DMS53 (cell line): ENCODE results near the gene DDX50.
"Not testable (repeated sequence)": the region's sequence is repeated elsewhere in the genome, so short reads cannot be mapped to it uniquely, and the experiment has no call there.

Experiments used
- DNase-seq: peaks from one replicate; lab custom pipeline; 2025; lab: John Stamatoyannopoulos, UW

Gene DDX50

DNA sequence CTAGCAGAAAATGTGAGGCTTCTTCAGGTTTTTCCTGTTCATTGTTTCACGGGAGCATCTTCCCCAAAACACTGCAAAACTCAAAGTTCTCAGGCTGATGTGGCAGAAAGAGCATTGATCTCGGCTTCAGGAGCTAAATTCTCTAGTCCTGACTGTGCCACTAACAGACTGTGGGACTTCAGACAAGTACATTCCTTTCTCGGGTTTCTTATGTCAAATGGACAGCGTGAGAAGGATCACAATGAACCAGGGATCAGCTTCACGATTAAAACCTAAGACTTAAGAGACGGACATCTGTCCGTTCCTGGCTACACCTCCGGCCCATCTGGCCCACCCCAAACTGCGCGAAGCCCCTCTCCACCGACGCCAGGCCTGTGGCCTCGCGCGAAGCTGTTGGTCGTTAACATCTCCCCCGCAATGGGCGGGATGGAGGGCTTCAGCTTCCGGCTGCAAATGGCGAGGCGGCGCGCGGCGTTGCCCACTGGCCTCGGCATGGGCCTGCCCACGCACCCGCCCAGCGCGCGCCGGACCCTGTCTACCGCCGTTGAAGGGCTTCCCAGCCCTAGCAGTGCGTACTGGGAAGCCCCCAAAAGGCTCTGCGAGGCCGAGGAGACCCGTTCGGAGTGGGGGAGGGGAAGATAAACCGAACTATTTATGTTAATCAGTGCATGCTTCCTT is 549 bp upstream of the DDX50 start:
- DNase-seq, result peak; percentile 91

DNA sequence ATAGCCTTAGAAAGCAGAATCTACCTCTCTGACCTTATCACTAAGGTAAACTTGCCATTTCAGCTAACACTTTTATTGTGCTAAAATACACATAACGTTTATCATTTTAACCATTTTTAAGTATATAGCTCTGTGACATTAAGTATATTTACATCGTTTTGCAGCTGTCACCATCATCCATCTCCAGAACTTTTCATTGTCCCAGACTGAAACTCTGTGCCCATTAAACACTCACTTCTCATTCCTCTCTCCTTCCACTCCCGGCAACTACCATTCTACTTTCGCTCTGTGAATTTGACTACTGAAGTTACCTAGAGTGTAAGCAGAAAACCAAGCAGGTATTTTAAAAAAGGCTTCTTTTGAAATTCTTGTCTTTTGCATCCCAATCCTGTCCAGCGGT is 1.3 kb downstream of the DDX50 start:
- no peak for DNase-seq

DNA sequence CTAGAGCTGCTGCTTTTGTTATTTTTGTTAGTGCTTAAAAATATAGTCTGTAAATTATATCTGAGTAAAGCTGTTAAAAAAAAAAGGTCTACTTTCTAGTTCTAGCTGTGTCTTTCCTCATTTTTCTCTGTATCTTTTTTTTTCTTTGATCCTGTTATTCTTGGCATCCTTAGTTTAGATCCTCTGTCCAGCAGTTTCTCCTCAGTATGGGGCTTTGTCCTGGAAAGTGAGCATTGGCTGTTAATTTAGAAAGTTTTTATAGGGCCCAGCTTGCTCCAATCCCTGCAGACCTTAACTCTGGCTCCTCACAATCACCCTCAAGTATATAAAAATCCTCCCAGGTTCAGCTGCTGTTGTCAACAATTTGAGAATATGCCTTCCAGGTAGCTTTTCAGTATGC is 23.5 kb downstream of the DDX50 start:
- no peak for DNase-seq

DNA sequence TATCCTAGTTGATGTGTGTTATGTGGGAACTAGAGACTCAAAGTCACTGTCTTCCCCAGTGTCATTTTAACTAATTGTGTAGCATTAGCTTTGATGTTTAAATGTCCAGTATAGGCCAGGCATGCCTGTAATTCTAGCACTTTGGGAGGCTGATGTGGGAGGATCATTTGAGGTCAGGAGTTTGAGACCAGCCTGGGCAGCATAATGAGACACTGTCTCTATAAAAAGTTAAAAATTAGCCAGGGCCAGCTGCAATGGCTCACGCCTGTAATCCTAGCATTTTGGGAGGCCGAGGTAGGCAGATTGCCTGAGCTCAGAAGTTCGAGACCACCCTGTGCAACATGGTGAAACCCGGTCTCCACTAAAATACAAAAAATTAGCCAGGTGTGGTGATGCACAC is 24.4 kb downstream of the DDX50 start:
- no peak for DNase-seq

DNA sequence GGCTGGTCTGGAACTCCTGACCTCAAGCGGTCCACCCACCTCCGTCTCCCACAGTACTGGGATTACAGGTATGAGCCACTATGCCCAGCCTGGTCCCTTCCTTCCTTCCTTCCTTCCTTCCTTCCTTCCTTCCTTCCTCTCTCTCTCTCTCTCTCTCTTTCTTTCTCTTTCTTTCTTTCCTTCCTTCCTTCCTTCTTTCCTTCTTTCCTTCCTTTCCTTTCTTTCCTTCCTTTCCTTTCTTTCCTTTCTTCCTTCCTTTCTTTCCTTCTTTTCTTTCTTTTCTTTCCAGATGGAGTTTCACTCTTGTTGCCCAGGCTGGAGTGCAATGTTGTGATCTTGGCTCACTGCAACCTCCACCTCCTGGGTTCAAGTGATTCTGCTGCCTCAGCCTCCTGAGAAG is 28.0 kb downstream of the DDX50 start:
- DNase-seq, result not testable (repeated sequence)

DNA sequence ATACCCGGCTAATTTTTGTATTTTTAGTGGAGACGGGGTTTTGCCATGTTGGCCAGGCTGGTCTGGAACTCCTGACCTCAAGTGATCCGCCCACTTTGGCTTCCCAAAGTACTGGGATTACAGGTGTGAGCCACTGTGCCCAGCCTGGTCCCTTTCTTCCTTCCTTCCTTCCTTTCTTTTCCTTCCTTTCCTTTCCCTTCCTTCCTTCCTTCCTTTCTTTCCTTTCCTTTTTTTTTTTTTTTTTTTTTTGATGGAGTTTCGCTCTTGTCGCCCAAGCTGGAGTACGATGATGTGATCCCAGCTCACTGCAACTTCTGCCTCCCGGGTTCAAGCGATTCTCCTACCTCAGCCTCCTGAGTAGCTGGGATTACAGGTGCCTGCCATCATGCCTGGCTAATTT is 28.8 kb downstream of the DDX50 start:
- not testable (repeated sequence) for DNase-seq

DNA sequence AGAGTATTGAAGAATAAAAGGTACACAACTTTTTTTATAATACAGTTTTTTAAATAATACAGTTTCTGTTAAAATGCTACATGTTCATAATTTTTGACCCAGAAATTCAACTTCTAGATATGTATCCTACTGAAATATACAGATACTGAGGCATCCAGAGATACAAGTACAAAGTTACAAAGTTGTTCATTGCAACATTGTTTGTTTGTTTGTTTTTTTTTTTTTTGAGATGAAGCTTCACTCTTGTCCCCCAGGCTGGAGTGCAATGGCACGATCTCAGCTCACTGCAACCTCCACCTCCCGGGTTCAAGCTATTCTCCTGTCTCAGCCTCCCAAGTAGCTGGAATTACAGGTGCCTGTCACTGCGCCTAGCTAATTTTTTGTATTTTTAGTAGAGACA is 31.7 kb downstream of the DDX50 start:
- DNase-seq, result not testable (repeated sequence)

DNA sequence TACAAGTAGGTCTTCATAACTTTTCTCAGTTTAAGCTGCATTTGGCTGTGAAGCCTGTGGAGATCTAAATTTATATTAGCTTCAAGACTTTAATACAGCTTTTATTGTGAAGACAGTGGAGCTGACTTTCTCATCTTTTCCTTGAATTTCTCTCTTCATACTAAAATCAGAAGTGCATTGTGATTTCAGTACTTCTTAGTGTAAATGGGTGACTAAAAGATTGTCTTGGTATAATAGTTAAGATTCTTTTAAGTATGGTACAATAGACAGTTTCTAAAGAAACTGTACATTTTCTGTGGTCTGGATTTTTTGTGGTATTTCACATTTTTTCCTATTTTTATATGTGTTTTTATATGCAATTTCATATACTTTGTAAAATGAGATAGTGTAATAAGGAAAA is 33.9 kb downstream of the DDX50 start:
- no peak for DNase-seq

DNA sequence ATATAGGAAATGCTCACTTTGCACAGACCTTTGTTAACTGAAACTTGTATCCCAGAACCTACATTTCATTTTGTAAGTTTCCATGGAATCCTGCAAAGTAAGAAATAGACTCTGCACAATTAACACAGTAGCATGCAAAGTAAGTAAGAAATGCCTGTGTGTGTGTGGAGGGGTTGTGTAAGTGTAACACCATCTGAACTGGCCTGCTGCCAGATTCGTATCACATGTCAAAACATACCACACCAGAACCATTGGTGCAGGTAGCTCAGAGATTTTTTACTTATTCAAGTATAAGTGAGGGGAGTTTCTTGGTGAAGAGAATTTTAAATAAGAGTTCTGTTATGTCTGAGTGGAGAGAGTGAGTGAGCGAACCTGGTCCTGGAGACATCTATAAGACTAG is 37.0 kb downstream of the DDX50 start:
- peak; percentile 15 for DNase-seq

DNA sequence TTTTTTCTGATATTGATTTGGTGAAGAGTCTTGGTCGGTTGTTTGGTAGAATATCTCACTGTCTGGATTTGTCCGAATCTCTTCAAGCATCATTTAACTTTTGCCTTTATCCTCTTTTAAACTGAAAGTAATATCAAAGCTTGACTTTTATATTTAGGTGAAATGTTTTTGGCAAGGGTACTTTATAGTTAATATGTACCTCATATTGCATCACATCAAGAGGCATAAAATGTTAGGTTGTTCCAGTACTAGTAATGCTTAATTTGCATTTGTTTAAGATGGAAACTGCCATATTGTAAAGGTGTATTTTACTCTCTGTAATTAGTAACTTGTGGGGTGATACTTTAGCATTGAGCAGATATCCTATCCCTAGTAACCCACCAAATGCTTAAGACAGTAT is 37.8 kb downstream of the DDX50 start:
- DNase-seq, result no peak

DNA sequence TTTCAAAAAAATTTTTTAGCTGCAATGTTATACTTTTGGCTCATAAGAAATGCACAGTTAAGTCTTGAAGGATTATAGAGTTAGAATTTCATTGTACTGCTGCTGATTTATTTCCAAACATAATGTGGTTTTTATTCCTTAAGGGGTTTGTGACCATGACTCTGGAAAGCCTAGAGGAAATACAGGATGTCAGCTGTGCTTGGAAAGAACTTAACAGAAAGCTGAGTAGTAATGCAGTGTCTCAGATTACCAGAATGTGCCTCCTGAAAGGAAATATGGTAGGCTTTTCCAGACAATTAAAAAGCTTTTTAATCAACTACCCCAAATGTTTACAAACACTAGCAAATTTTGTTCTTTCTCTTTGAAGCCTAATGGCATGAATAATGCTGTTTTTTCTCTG is 39.8 kb downstream of the DDX50 start:
- not testable (repeated sequence) for DNase-seq

DNA sequence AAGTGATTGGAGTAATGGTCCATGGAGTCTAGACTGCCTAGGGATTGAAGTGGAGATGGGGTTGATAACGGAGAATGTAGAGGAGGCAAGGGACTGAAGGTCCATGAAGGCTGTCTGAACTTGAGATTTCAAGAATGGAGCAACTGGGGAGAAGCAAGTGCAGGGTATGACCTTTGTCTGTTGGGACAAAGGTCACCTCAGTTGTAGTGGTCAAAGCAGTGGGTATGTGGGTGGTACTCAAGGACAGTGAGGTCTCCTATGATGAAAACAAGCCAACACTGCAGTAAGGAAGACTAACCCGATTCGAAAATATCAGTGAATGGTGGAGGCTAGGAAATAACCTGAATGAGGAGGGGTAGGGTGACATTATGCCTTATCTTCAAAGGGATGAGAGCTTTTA is 49.5 kb downstream of the DDX50 start:
- no peak for DNase-seq

DNA sequence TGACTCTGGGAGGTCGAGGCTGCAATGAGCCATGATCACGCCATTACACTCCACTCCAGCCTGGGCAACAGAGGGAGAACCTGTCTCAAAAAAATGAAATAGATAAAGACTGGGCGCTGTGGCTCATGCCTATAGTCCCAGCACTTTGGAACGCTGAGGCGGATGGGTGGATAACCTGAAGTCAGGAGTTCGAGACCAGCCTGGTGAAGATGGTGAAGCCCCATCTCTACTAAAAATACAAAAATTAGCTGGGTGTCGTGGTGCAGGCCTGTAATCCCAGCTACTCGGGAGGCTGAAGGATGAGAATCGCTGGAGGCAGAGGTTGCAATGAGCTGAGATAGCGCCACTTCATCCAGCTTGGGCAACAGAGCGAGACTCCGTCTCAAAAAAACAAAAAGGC is 53.8 kb downstream of the DDX50 start:
- DNase-seq, result peak; percentile 32

DNA sequence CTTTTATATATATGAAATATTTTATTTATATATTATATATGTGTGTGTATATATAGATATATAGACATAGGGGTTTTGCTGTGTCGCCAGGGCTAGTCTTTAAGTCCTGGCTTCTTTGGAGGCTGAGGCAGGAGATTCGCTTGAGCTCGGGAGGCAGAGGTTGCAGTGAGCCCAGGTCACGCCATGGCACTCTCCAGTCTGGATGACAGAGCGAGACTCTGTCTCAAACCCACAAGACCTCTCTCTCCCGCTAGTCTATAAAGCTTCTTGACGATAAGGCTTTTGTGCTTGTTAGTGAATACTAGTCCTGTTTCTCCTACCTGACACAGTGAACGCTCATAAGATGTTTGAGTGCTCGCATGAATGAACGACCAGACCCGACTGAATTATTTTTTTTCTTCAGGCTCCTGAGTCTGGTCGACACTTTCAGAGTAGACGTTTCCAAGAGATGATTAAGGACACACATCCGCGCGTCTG is 54.3 kb downstream of the DDX50 start:
- DNase-seq, result peak; percentile 86

DNA sequence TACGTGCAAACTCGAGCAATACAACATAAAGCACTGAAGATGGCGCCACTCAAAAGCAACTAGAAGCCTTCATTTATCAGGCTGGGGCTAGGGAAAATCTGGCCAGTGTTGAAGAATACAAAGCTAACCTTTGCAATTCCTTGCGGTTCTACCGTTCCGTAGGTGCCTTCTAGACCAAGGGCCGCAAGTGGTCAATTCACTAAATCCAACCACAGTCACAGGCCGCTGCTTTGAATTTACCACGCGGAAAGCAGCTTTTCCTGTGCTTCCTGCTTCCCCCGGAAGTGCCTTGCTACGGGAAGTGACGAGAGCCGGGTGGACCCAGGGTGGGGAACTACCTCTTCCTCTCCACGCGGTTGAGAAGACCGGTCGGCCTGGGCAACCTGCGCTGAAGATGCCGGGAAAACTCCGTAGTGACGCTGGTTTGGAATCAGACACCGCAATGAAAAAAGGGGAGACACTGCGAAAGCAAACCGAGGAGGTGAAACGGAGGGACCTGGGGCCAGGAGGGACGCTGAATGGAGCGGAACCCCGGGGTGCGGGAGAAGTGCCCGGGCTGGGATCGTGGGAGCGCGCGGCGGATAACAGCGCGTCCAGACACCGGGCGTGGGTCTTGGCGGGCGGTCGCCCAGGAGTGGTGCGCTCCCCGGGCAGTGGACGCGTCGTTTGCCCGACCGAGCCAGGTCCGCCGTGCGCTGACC is 54.9 kb downstream of the DDX50 start, which contains the start of gene DDX21:
Gene DDX21, plus strand, starts transcription at position 339 of the 701 bp plus-strand sequence. Its CDS starts 56 bp downstream, at position 395.
- DNase-seq, result peak; percentile 97

DNA sequence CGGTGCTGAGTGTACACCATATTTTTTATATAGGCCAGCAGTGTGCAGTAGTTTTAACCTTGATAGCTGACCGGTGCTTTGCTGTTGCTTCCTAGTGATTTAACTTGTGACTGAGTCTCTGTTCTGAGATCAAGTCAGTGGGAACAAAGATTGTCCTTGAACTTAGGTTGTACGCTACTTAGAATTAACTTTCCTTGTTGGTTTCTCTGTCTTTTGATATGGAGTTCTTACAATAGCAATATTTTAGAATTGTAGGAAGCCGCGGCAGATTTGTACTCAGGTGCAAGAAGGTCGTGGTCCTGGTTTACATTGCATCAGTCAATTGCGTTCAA is 56.1 kb downstream of the DDX50 start:
- no peak for DNase-seq

DNA sequence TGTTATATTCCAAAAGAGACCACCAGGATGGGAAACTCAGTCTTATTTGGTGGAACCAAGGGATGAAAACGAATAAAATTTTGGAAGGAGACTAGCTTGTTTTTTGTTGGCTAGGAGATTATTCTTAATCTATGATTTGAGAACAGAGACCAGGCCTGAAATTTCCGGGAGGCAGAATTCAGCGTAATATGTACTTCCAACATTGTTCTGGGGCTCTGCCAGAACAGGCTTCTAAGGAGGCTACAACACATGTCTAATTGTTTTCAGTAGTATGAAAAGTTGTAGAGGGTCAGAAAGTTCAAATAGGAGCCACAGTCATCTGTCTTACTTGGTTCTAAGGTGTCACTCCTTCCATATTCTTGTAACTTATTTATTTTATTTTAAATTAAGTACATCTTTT is 56.5 kb downstream of the DDX50 start:
- no peak for DNase-seq

DNA sequence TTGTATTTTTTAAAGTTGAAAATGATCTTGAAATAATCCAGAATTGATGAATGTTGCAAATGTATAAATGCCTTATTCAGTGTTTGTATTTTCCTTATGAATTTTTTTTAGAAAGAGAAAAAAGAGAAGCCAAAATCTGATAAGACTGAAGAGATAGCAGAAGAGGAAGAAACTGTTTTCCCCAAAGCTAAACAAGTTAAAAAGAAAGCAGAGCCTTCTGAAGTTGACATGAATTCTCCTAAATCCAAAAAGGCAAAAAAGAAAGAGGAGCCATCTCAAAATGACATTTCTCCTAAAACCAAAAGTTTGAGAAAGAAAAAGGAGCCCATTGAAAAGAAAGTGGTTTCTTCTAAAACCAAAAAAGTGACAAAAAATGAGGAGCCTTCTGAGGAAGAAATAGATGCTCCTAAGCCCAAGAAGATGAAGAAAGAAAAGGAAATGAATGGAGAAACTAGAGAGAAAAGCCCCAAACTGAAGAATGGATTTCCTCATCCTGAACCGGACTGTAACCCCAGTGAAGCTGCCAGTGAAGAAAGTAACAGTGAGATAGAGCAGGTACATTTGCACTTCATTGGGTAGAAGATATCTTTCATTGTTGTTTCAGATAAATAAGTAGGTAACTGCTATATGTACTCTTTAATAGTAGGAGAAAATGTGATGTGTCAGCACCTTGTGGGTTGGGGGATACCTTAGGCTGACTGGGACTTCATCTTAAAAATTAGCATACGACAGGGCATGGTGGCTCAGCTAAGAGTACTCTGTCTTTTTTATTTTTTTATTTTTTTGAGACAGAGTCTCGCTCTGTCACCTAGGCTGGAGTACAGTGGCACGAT is 58.8 kb downstream of the DDX50 start:
- no peak for DNase-seq

DNA sequence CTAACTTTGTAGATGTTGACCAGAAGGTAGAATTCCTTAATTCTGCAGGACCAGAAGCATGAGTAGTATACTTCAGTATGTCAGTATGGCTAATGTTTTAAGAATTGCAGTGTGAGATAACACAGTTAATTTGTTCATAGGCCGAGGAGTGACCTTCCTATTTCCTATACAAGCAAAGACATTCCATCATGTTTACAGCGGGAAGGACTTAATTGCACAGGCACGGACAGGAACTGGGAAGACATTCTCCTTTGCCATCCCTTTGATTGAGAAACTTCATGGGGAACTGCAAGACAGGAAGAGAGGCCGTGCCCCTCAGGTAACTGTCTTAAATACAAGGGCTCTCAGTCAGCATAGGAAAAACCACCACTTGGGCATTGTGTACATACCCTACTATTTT is 62.0 kb downstream of the DDX50 start:
- DNase-seq, result no peak

DNA sequence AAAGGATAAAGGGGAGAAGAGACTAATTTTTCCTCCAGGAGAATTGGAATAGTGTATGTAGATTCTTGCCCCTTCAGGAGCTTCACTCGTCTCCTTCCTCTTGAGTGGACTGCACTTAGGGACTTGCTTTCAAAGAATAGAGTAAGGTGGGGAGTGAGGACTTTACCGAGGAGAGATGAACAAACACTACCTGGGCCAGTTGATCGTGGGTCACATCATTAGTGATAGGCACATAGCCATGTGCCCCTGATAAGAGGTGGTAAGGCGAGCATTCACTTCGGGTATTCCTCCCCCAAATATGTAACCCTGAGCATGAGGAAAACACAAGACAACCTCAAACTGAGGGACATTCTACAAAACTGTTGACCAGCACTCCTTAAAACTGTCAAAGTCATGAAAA is 72.9 kb downstream of the DDX50 start:
- no peak for DNase-seq

DNA sequence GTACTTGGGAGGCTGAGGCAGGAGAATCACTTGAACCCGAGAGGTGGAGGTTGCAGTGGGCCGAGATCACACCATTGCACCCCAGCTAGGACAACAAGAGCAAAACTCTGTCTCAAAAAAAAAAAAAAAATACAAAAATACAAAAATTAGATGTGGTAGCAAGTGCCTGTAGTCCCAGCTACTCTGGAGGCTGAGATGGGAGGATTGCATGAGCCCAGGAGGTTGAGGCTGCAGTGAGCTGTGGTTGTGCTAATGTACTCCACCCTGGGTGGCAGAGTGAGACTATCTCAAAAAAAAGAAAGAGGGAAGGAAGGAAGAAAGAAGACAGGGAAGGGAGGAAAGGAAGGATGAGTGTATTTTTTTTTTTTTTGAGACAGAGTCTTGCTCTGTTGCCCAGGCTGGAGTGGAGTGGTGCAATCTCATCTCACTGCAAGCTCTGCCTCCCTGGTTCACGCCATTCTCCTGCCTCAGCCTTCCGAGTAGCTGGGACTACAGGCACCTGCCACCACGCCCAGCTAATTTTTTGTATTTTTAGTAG is 74.9 kb downstream of the DDX50 start:
- DNase-seq, result not testable (repeated sequence)

DNA sequence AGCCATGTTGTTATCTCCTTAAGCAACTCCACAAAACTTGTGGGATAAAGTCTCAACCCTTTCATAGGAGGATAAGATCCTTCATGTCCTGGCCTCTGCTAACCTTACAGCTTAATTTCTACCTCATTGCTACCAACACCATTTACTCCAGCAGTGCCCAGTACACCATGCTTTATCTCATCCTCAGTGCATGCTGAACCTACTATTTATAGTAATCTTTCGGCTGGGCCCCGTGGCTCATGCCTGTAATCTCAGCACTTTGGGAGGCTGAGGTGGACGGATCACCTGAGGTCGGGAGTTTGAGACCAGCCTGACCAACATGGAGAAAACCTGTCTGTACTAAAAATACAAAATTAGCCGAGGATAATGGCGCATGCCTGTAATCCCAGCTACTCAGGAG is 78.6 kb downstream of the DDX50 start:
- DNase-seq, result not testable (repeated sequence)

DNA sequence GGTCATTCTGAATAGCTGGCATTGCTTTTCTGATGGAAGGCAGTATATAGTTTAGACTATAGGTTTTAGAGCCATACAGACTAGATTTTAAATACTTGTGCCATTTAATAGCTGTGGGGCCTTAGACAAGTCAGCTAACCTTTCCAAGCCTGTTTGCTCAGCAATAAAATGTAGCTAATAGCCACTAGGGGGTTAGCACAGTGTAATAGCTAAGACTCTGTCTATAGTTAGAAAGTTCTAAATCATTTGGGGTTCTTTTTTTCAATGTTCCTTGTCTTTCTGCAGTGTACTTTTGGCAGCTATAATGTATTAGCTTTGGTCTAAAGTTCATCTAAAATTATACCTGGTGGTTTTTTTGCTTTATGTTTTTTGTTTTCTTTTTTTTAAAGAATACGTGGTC is 80.0 kb downstream of the DDX50 start:
- peak; percentile 30 for DNase-seq
